ENCODE data around the gene RDH12.
"Not testable (repeated sequence)": the region's sequence is repeated elsewhere in the genome, so short reads cannot be mapped to it uniquely, and the experiment has no call there.

Gene RDH12

GRCh38 chr14:67701492-67701891, at the start of gene RDH12:
Gene RDH12 (plus strand): TSS chr14:67701886. CDS start chr14:67722643, 20,757 bp downstream.
- H3K9me2 ChIP-seq (replicated peaks; ENCODE audit: control insufficient read depth, low read length); H3K27ac ChIP-seq (ENCODE audit: low read depth, low read length): not testable (repeated sequence)

GRCh38 chr14:67652189-67652588, 49.5 kb upstream of the RDH12 start:
- no peaks in the 10 kb centered on the region for H4K20me1 ChIP-seq (ENCODE audit: control insufficient read depth, insufficient read depth, low read depth, low read length)
- TF ChIP-seq CTCF (IDR thresholded peaks at IDR 0.05; ENCODE audit: low read depth, low read length, poor library complexity, severe bottlenecking) (no peak), EZH2phosphoT487 (IDR thresholded peaks at IDR 0.05; ENCODE audit: borderline replicate concordance, low read length) (no peak)
- no peaks in the 10 kb centered on the region for H3K9me3 ChIP-seq (ENCODE audit: control insufficient read depth, insufficient read depth, low read length)
- peaks cover 76% of the 10 kb centered on the region for H3K36me3 ChIP-seq (ENCODE audit: control insufficient read depth, low read length)
- H3F3A ChIP-seq (ENCODE audit: control insufficient read depth, insufficient read depth): no peaks in the 10 kb centered on the region
- H3K4me1 ChIP-seq (ENCODE audit: control insufficient read depth, low read length): no peaks in the 10 kb centered on the region
- no peak overlapping the region for H3K4me2 ChIP-seq (ENCODE audit: low read length)
- H3K9me2 ChIP-seq (replicated peaks; ENCODE audit: control insufficient read depth, low read length): no peaks in the 10 kb centered on the region
- H3K4me3 ChIP-seq (ENCODE audit: low read length): no peak overlapping the region
- no peaks in the 10 kb centered on the region for H3K79me2 ChIP-seq (ENCODE audit: control insufficient read depth, low read length)
- H3K27me3 ChIP-seq (ENCODE audit: control insufficient read depth, low read length): no peaks in the 10 kb centered on the region
- H3K27ac ChIP-seq (ENCODE audit: low read depth, low read length): no peak overlapping the region

More at GRCh38 chr14:67701492-67701891, at the start of gene RDH12:
- not testable (repeated sequence) for H3K79me2 ChIP-seq (ENCODE audit: control insufficient read depth, low read length); H3K9me3 ChIP-seq (ENCODE audit: control insufficient read depth, insufficient read depth, low read length); H3F3A ChIP-seq (ENCODE audit: control insufficient read depth, insufficient read depth); H3K4me1 ChIP-seq (ENCODE audit: control insufficient read depth, low read length); H3K36me3 ChIP-seq (ENCODE audit: control insufficient read depth, low read length); H3K4me3 ChIP-seq (ENCODE audit: low read length); H4K20me1 ChIP-seq (ENCODE audit: control insufficient read depth, insufficient read depth, low read depth, low read length); H3K27me3 ChIP-seq (ENCODE audit: control insufficient read depth, low read length); H3K4me2 ChIP-seq (ENCODE audit: low read length)

- H3K9me2 ChIP-seq (replicated peaks; ENCODE audit: control insufficient read depth, low read length): no peaks in the 10 kb centered on the region
- peaks cover 81% of the 10 kb centered on the region for H3K36me3 ChIP-seq (ENCODE audit: control insufficient read depth, low read length)
- H3K4me2 ChIP-seq (ENCODE audit: low read length): no peak overlapping the region
- no peaks in the 10 kb centered on the region for H3F3A ChIP-seq (ENCODE audit: control insufficient read depth, insufficient read depth)
- no peaks in the 10 kb centered on the region for H3K4me1 ChIP-seq (ENCODE audit: control insufficient read depth, low read length)
- no peaks in the 10 kb centered on the region for H3K9me3 ChIP-seq (ENCODE audit: control insufficient read depth, insufficient read depth, low read length)
- H3K4me3 ChIP-seq (ENCODE audit: low read length): no peak overlapping the region
- no peaks in the 10 kb centered on the region for H3K27me3 ChIP-seq (ENCODE audit: control insufficient read depth, low read length)
- H4K20me1 ChIP-seq (ENCODE audit: control insufficient read depth, insufficient read depth, low read depth, low read length): no peaks in the 10 kb centered on the region
- no peak for TF ChIP-seq CTCF (IDR thresholded peaks at IDR 0.05; ENCODE audit: low read depth, low read length, poor library complexity, severe bottlenecking)
- TF ChIP-seq EZH2phosphoT487 (IDR thresholded peaks at IDR 0.05; ENCODE audit: borderline replicate concordance, low read length): no peak
- no peaks in the 10 kb centered on the region for H3K79me2 ChIP-seq (ENCODE audit: control insufficient read depth, low read length)
- no peak overlapping the region for H3K27ac ChIP-seq (ENCODE audit: low read depth, low read length)
These were observed 47.9 kb upstream of the RDH12 start for GRCh38 chr14:67653651-67654280.

- Histone ChIP-seq H3K4me3 (ENCODE audit: low read length) (no peak overlapping the region), H3K4me2 (ENCODE audit: low read length) (no peak overlapping the region), H3K9me3 (ENCODE audit: control insufficient read depth, insufficient read depth, low read length) (no peaks in the 10 kb centered on the region), H3F3A (ENCODE audit: control insufficient read depth, insufficient read depth) (no peaks in the 10 kb centered on the region; the same call in 1 of the 2 replicates), H3K79me2 (ENCODE audit: control insufficient read depth, low read length) (peaks cover 60% of the 10 kb centered on the region), H3K27me3 (ENCODE audit: control insufficient read depth, low read length) (no peaks in the 10 kb centered on the region), H3K9me2 (replicated peaks; ENCODE audit: control insufficient read depth, low read length) (no peaks in the 10 kb centered on the region), H3K36me3 (ENCODE audit: control insufficient read depth, low read length) (peaks cover 12% of the 10 kb centered on the region), H3K4me1 (ENCODE audit: control insufficient read depth, low read length) (peaks cover 19% of the 10 kb centered on the region), H3K27ac (ENCODE audit: low read depth, low read length) (no peak overlapping the region), H4K20me1 (ENCODE audit: control insufficient read depth, insufficient read depth, low read depth, low read length) (peaks cover 6% of the 10 kb centered on the region)
- TF ChIP-seq CTCF (IDR thresholded peaks at IDR 0.05; ENCODE audit: low read depth, low read length, poor library complexity, severe bottlenecking) (no peak), EZH2phosphoT487 (IDR thresholded peaks at IDR 0.05; ENCODE audit: borderline replicate concordance, low read length) (no peak)
These were observed 38.1 kb upstream of the RDH12 start for GRCh38 chr14:67663633-67664032.

Data from DOHH2 (cell line).